Thymus (tissue), 11 donors: ENCODE results near the gene MEIS1. TPM values are rescaled to one million over a fixed set of nuclear protein-coding genes. Genes with fewer than 3 reads are reported as not detected.
A peak's percentile ranks its signal among the peaks of the same experiment; 100 is the strongest.

Experiments used
- DNase-seq, 9 donors: peaks; one replicate each; pipeline ENCODE4 v3.0.0-alpha.2; 2013; ENCODE audit warnings: low spot score in 9 of 9, low read depth in 6 of 9, missing footprints in 1 of 9
- H3K27ac ChIP-seq, 2 donors: one replicate each; pipeline ENCODE4 v1.5.1; 2013; ENCODE audit warnings: control low read depth in 1 of 2, low read depth in 1 of 2, low read length in 1 of 2, mild to moderate bottlenecking in 1 of 2, moderate library complexity in 1 of 2
- H3K27me3 ChIP-seq, 2 donors: one replicate each; pipeline ENCODE4 v1.5.1; 2013; ENCODE audit warnings: low read length in 1 of 2; ENCODE audit not compliant: control insufficient read depth in 2 of 2, insufficient read depth in 1 of 2
- H3K36me3 ChIP-seq, 2 donors: one replicate each; pipeline ENCODE4 v1.5.1; 2013; ENCODE audit warnings: low read length in 1 of 2, mild to moderate bottlenecking in 1 of 2, moderate library complexity in 1 of 2; ENCODE audit not compliant: control insufficient read depth in 2 of 2, insufficient read depth in 2 of 2
- H3K4me1 ChIP-seq, 2 donors: one replicate each; pipeline ENCODE4 v1.5.1; 2013; ENCODE audit warnings: low read length in 2 of 2; ENCODE audit not compliant: control insufficient read depth in 2 of 2, insufficient read depth in 2 of 2
- H3K4me3 ChIP-seq, 2 donors: one replicate each; pipeline ENCODE4 v1.5.1; 2013; ENCODE audit warnings: low read length in 2 of 2, control low read depth in 1 of 2, mild to moderate bottlenecking in 1 of 2
- H3K9me3 ChIP-seq, 2 donors: one replicate each; pipeline ENCODE4 v1.5.1; 2013; ENCODE audit warnings: low read length in 1 of 2, mild to moderate bottlenecking in 1 of 2; ENCODE audit not compliant: control insufficient read depth in 2 of 2, insufficient read depth in 1 of 2
- WGBS: extraction: QIAGEN DNeasy Blood & Tissue Kit; methylation state at CpG from one replicate; pipeline ENCODE4 v1.1.7; 2013; 5-methylcytosine and 5-hydroxymethylcytosine counted together
- polyA plus RNA-seq: library from polyadenylated mRNA; stranded (reverse); fragments of 200-250 nt; gene quantifications from one replicate; pipeline ENCODE4 v1.2.3, GENCODE V29; 2013
- total RNA-seq: library from RNA; stranded (reverse); fragments of 120-200 nt; gene quantifications from one replicate; pipeline ENCODE4 v1.2.4, GENCODE V29; 2013
- donor health status: healthy.

The MEIS1 gene
- total and polyA plus RNA-seq, 2 donors, result 9.8 to 15.5 TPM

DNA sequence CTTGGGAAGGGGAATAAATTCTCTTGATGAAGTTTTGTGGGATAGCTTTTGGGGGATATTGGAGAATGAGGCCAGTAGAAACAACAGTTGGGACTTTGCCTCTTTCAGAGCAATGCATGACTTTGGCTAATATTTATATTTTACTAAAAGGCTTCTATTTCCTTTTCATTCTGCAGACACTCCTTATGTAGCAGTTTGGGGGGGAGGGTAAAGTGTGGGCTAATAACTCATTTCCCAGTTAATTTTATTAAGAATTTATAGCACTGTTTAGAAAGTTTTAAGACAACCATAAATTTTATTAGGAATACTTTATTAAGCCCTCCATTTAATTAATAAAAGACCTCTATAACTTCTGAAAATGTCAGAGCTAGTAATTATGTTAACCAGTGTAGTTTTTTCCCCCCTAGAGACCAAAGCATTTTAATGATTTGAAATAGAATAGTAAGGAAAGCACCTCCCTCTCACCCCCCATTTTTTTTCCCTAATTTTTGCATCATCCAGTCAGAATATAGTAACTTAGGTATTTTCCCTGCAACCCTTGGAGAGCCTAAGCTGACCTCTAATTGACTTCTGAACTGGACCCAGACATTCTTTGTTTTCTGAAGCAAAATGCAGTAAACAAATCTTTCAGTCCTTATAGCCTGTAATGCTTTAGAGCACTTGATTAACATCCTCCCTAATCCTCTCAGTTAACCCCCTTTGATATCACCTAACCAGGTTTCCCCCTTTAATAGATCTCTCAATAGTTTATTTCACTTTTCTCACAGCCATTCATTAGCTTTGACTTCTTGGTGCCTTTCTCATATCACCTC is 5.0 kb upstream of the MEIS1 start:
- DNase-seq, result no peak
- peaks cover 58 to 81% of the 10 kb centered on the region in 2 donors for H3K27me3 ChIP-seq

GRCh38 chr2:66430505-66431273 is 4.2 kb upstream of the MEIS1 start:
- DNase-seq, result no peak
- H3K27ac ChIP-seq, result no peak overlapping the region
- no peak overlapping the region for H3K4me3 ChIP-seq
- H3K4me1 ChIP-seq, result peaks cover 0 to 6% of the 10 kb centered on the region in 2 donors
- H3K36me3 ChIP-seq, result no peaks in the 10 kb centered on the region
- peaks cover 61 to 81% of the 10 kb centered on the region in 2 donors for H3K27me3 ChIP-seq
- 93% methylated on average over 9 of the region's 9 CpGs for WGBS
- peaks cover 3 to 4% of the 10 kb centered on the region in 2 donors for H3K9me3 ChIP-seq

More for the DNA sequence above, 5.0 kb upstream of the MEIS1 start:
- H3K36me3 ChIP-seq, result no peaks in the 10 kb centered on the region
- H3K27ac ChIP-seq, result no peak overlapping the region
- H3K4me3 ChIP-seq, result no peak overlapping the region
- peaks cover 3 to 4% of the 10 kb centered on the region in 2 donors for H3K9me3 ChIP-seq
- peaks cover 0 to 6% of the 10 kb centered on the region in 2 donors for H3K4me1 ChIP-seq

- H3K9me3 ChIP-seq, result peaks cover 3 to 4% of the 10 kb centered on the region in 2 donors
- H3K4me1 ChIP-seq, result peaks cover 0 to 6% of the 10 kb centered on the region in 2 donors
- DNase-seq, result no peak
- no peaks in the 10 kb centered on the region for H3K36me3 ChIP-seq
- no peak overlapping the region for H3K4me3 ChIP-seq
- H3K27me3 ChIP-seq, result peaks cover 57 to 81% of the 10 kb centered on the region in 2 donors
- H3K27ac ChIP-seq, result no peak overlapping the region
Observed at GRCh38 chr2:66431274-66431642, 3.7 kb upstream of the MEIS1 start.

DNA sequence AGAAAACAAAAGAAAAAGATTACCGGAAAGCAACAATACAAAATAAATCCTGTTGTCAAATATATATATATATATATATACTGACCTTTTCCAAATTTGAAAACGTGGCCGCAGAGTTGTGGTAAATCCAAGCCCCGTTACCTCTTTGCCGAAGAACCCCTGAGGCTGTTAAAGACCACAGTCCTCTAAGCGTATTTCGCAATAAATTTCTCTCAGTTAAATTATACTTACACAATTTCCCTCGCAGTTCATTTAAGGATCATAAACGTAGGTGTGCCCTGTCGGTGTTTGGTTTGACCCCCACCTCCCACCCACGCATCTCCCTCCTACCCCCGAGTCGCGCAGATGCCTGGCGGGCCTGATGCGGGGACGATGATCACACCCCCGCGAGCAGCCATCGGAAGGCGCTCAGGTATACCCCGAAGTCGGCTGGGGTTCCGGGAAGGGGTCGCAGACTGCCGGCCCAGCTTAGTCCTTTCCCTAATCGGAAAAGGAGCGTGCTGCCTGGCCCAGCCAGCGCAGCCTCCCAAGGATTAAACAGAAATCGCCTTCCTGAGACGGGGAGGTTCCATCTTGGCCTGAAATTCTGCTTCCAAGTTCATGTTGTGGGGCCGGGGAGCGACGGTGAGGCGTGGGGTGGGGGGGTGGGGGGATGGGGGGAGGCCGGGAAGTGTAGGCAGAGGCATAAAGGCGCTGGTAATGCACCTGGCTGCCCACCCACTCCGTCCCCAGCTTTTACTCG is 2.9 kb upstream of the MEIS1 start:
- Histone ChIP-seq H3K27ac (peak overlapping the region in 1 of 2 donors; percentile 37), H3K36me3 (no peaks in the 10 kb centered on the region), H3K9me3 (peaks cover 2 to 4% of the 10 kb centered on the region in 2 donors), H3K4me1 (peaks cover 0 to 6% of the 10 kb centered on the region in 2 donors), H3K4me3 (no peak overlapping the region), H3K27me3 (peaks cover 53 to 81% of the 10 kb centered on the region in 2 donors)
- 4% methylated on average over 39 of the region's 39 CpGs for WGBS
- no peak for DNase-seq

DNA sequence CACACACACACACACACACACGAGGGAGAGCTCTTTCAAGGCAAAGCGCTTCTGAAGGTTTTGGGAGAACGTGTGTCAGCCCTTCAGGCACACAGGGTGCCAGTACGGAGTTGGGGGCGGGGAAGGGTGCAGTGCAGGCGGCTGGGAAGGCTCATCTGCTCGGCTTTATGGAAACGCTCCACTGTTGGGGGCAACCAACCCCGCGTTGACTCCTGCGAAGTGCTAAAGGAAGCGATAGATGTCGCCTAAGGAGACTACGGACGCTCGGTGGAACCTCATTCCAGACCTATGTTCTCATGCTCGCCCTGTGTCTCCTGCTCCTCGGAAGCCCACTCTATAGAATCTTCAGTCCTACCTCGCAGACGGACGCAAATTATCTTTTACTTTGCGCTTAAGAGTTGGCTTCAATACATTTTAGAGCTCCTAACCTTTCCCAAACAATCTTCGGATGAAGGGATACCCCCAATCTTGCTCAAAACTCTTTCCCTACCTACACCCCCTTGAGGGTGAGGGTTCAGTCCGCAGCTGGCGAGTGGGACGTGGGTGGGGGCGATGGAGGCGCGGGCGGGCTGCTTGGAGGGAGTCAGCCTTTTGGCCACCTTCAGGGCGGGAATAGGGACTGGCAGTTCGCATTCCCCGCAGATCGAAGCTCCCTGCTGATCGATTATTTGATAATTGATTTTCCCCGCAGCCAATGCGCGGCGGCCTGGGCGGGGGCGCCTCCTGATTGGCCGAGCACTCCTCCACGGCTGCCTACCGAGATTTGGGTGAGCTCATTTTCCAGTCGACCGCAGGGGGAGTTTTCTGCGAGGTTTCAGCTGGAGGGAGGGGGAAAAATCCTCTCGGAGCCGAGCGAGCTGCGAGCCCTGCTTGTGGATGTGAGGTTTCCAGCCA is 1.9 kb upstream of the MEIS1 start:
- Histone ChIP-seq H3K36me3 (no peaks in the 10 kb centered on the region), H3K9me3 (peaks cover 2 to 4% of the 10 kb centered on the region in 2 donors), H3K4me3 (peak overlapping the region; percentile 42 to 44), H3K27me3 (peaks cover 57 to 85% of the 10 kb centered on the region in 2 donors), H3K4me1 (peaks cover 0 to 6% of the 10 kb centered on the region in 2 donors), H3K27ac (peak overlapping the region; percentile 64 to 71)
- DNase-seq, result peak in 2 of 9 donors; percentile 50 to 68
- WGBS, result 1% methylated on average over 51 of the region's 51 CpGs

GRCh38 chr2:66433695-66433944 is 1.3 kb upstream of the MEIS1 start:
- H3K36me3 ChIP-seq, result no peaks in the 10 kb centered on the region
- no peak for DNase-seq
- H3K4me1 ChIP-seq, result peaks cover 0 to 6% of the 10 kb centered on the region in 2 donors
- peaks cover 63 to 90% of the 10 kb centered on the region in 2 donors for H3K27me3 ChIP-seq
- H3K27ac ChIP-seq, result peak overlapping the region; percentile 25 to 64
- H3K9me3 ChIP-seq, result peaks cover 2 to 4% of the 10 kb centered on the region in 2 donors
- H3K4me3 ChIP-seq, result peak overlapping the region; percentile 42 to 44
- 0% methylated on average over 7 of the region's 7 CpGs for WGBS

- Histone ChIP-seq H3K36me3 (no peaks in the 10 kb centered on the region), H3K27me3 (peaks cover 68 to 95% of the 10 kb centered on the region in 2 donors), H3K27ac (peak overlapping the region; percentile 57 to 64), H3K4me3 (peak overlapping the region; percentile 44 to 46), H3K9me3 (peaks cover 2 to 4% of the 10 kb centered on the region in 2 donors), H3K4me1 (peaks cover 0 to 6% of the 10 kb centered on the region in 2 donors)
- peak in 1 of 9 donors; percentile 43 for DNase-seq
- WGBS, result under 1% methylated on average over 61 of the region's 61 CpGs
Observed at GRCh38 chr2:66433945-66434678, 813 bp upstream of the MEIS1 start.

DNA sequence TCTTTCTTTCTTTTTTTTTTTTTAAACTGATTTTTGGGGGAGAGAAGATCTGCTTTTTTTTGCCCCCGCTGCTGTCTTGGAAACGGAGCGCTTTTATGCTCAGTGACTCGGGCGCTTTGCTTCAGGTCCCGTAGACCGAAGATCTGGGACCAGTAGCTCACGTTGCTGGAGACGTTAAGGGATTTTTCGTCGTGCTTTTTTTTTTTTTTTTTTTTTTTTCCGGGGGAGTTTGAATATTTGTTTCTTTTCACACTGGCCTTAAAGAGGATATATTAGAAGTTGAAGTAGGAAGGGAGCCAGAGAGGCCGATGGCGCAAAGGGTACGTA is 587 bp downstream of the MEIS1 start:
- DNase-seq, result no peak
- H3K9me3 ChIP-seq, result peaks cover 2 to 4% of the 10 kb centered on the region in 2 donors
- peak overlapping the region; percentile 33 to 59 for H3K27ac ChIP-seq
- peaks cover 79 to 100% of the 10 kb centered on the region in 2 donors for H3K27me3 ChIP-seq
- no peaks in the 10 kb centered on the region for H3K36me3 ChIP-seq
- H3K4me3 ChIP-seq, result peak overlapping the region; percentile 25 to 46
- 1% methylated on average over 15 of the region's 15 CpGs for WGBS
- peaks cover 0 to 14% of the 10 kb centered on the region in 2 donors for H3K4me1 ChIP-seq
